Measurements from ENCODE around the gene TARDBP. TPM values are rescaled to one million over a fixed set of nuclear protein-coding genes. Genes with fewer than 3 reads are reported as not detected.
"Not testable (repeated sequence)": the region's sequence is repeated elsewhere in the genome, so short reads cannot be mapped to it uniquely, and the experiment has no call there.

Gene TARDBP
- polyA plus RNA-seq, 3 donors, result 49.4 to 79.5 (median 61.4) TPM

GRCh38 chr1:11046270-11046566 is 33.8 kb downstream of the TARDBP start:
- H3K4me3 ChIP-seq (replicated peaks in 1 of 3; ENCODE audit: low read depth in 2 of 3, low read length in 3 of 3), result no peak overlapping the region
- no peak overlapping the region for H3K4me3 Mint-ChIP-seq
- intact Hi-C loops (cut with micrococcal nuclease), result no loop called here
- no peaks in the 10 kb centered on the region for H3K36me3 Mint-ChIP-seq
- H2AFZ ChIP-seq (ENCODE audit: insufficient read depth, low read depth, low read length, poor library complexity, severe bottlenecking), result no peak overlapping the region
- no peaks in the 10 kb centered on the region for H3K36me3 ChIP-seq (replicated peaks in 1 of 2; ENCODE audit: control insufficient read depth in 1 of 2, insufficient read depth in 2 of 2, low read length in 2 of 2)
- no peak overlapping the region for H3K27ac ChIP-seq (ENCODE audit: low read depth in 1 of 2, low read length in 2 of 2)
- no peak overlapping the region for H3K4me2 ChIP-seq (replicated peaks; ENCODE audit: extremely low read depth, low read length, poor library complexity, severe bottlenecking)
- no peaks in the 10 kb centered on the region for H3K27me3 ChIP-seq (ENCODE audit: control insufficient read depth in 2 of 2, insufficient read depth in 2 of 2, low read length in 2 of 2)
- no peak for DNase-seq
- peaks cover 1% of the 10 kb centered on the region for H3K4me1 Mint-ChIP-seq
- no peaks in the 10 kb centered on the region for H3K9me3 ChIP-seq (replicated peaks in 1 of 2; ENCODE audit: control insufficient read depth in 1 of 2, insufficient read depth in 1 of 2, low read length in 2 of 2)
- no peaks in the 10 kb centered on the region for H3K79me2 ChIP-seq (ENCODE audit: insufficient read depth, low read length)
- H3K9ac ChIP-seq (ENCODE audit: insufficient read depth, low read length, poor library complexity, severe bottlenecking), result no peak overlapping the region
- 93% methylated on average over 8 of the region's 8 CpGs for WGBS (ENCODE audit: insufficient coverage)
- peaks cover 0 to 3% (median 0%) of the 10 kb centered on the region in 7 donors for H3K9me3 Mint-ChIP-seq
- no peak for TF ChIP-seq CTCF (IDR thresholded peaks at IDR 0.05)
- no peaks in the 10 kb centered on the region for H4K20me1 ChIP-seq (ENCODE audit: insufficient read depth, low read length)
- H3K27ac Mint-ChIP-seq, result no peak overlapping the region
- peaks cover 0 to 1% of the 10 kb centered on the region in 2 donors for H3K4me1 ChIP-seq (ENCODE audit: control insufficient read depth in 1 of 2, insufficient read depth in 2 of 2, low read length in 2 of 2)
- H3K27me3 Mint-ChIP-seq (ENCODE audit: low read depth in 3 of 3), result peaks cover 0 to 1% (median 0%) of the 10 kb centered on the region in 3 donors

GRCh38 chr1:11046625-11047365 is 34.3 kb downstream of the TARDBP start, which contains the start of gene MASP2:
Gene MASP2, minus strand, starts transcription at chr1:11047239. Its CDS starts 32 bp downstream, at chr1:11047207.
- H3K4me3 ChIP-seq (replicated peaks in 1 of 3; ENCODE audit: low read depth in 2 of 3, low read length in 3 of 3), result no peak within 1 kb of the TSS
- no peak for TF ChIP-seq CTCF (IDR thresholded peaks at IDR 0.05)
- H3K36me3 ChIP-seq (replicated peaks in 1 of 2; ENCODE audit: control insufficient read depth in 1 of 2, insufficient read depth in 2 of 2, low read length in 2 of 2), result no peaks in the 10 kb centered on the region
- H3K9me3 Mint-ChIP-seq, result peaks cover 0 to 6% (median 0%) of the 10 kb centered on the region in 7 donors
- no peaks in the 10 kb centered on the region for H3K9me3 ChIP-seq (replicated peaks in 1 of 2; ENCODE audit: control insufficient read depth in 1 of 2, insufficient read depth in 1 of 2, low read length in 2 of 2)
- H3K27ac ChIP-seq (ENCODE audit: low read depth in 1 of 2, low read length in 2 of 2), result no peak within 1 kb of the TSS
- H3K4me2 ChIP-seq (replicated peaks; ENCODE audit: extremely low read depth, low read length, poor library complexity, severe bottlenecking), result no peak within 1 kb of the TSS
- no peaks in the 10 kb centered on the region for H3K27me3 ChIP-seq (ENCODE audit: control insufficient read depth in 2 of 2, insufficient read depth in 2 of 2, low read length in 2 of 2)
- 97% methylated on average over 26 of the region's 28 CpGs for WGBS (ENCODE audit: insufficient coverage)
- H3K9ac ChIP-seq (ENCODE audit: insufficient read depth, low read length, poor library complexity, severe bottlenecking), result no peak within 1 kb of the TSS
- no peak for DNase-seq
- peaks cover 7% of the 10 kb centered on the region for H3K4me1 Mint-ChIP-seq
- H3K4me3 Mint-ChIP-seq, result no peak within 1 kb of the TSS
- H3K4me1 ChIP-seq (ENCODE audit: control insufficient read depth in 1 of 2, insufficient read depth in 2 of 2, low read length in 2 of 2), result peaks cover 4 to 7% of the 10 kb centered on the region in 2 donors
- no peak within 1 kb of the TSS for H2AFZ ChIP-seq (ENCODE audit: insufficient read depth, low read depth, low read length, poor library complexity, severe bottlenecking)
- H4K20me1 ChIP-seq (ENCODE audit: insufficient read depth, low read length), result no peaks in the 10 kb centered on the region
- intact Hi-C loops (cut with micrococcal nuclease), result no loop called here
- peaks cover 0 to 1% (median 0%) of the 10 kb centered on the region in 3 donors for H3K27me3 Mint-ChIP-seq (ENCODE audit: low read depth in 3 of 3)
- H3K27ac Mint-ChIP-seq, result no peak within 1 kb of the TSS
- H3K79me2 ChIP-seq (ENCODE audit: insufficient read depth, low read length), result no peaks in the 10 kb centered on the region
- no peaks in the 10 kb centered on the region for H3K36me3 Mint-ChIP-seq

- H3K27me3 ChIP-seq (ENCODE audit: control insufficient read depth in 2 of 2, insufficient read depth in 2 of 2, low read length in 2 of 2); H3K4me2 ChIP-seq (replicated peaks; ENCODE audit: extremely low read depth, low read length, poor library complexity, severe bottlenecking); intact Hi-C loops (cut with micrococcal nuclease); H3K9ac ChIP-seq (ENCODE audit: insufficient read depth, low read length, poor library complexity, severe bottlenecking); H3K4me3 ChIP-seq (replicated peaks in 1 of 3; ENCODE audit: low read depth in 2 of 3, low read length in 3 of 3); H3K9me3 Mint-ChIP-seq; H3K27me3 Mint-ChIP-seq (ENCODE audit: low read depth in 3 of 3); H3K4me3 Mint-ChIP-seq; H3K27ac ChIP-seq (ENCODE audit: low read depth in 1 of 2, low read length in 2 of 2); H3K79me2 ChIP-seq (ENCODE audit: insufficient read depth, low read length); H3K9me3 ChIP-seq (replicated peaks in 1 of 2; ENCODE audit: control insufficient read depth in 1 of 2, insufficient read depth in 1 of 2, low read length in 2 of 2); DNase-seq; H4K20me1 ChIP-seq (ENCODE audit: insufficient read depth, low read length): not testable (repeated sequence)
- peak overlapping the region in 3 of 7 donors; percentile 41 to 58 (median 50) for H3K27ac Mint-ChIP-seq
- Histone ChIP-seq H2AFZ (ENCODE audit: insufficient read depth, low read depth, low read length, poor library complexity, severe bottlenecking) (peak overlapping the region; percentile 87), H3K36me3 (replicated peaks in 1 of 2; ENCODE audit: control insufficient read depth in 1 of 2, insufficient read depth in 2 of 2, low read length in 2 of 2) (peaks cover 7 to 17% of the 10 kb centered on the region in 2 donors), H3K4me1 (ENCODE audit: control insufficient read depth in 1 of 2, insufficient read depth in 2 of 2, low read length in 2 of 2) (peaks cover 10 to 19% of the 10 kb centered on the region in 2 donors)
- WGBS (ENCODE audit: insufficient coverage), result 100% methylated on average over 3 of the region's 10 CpGs
- peaks cover 21% of the 10 kb centered on the region for H3K4me1 Mint-ChIP-seq
- peaks cover 9 to 21% of the 10 kb centered on the region in 2 donors for H3K36me3 Mint-ChIP-seq
Observed at GRCh38 chr1:11051121-11051520, 38.7 kb downstream of the TARDBP start.

Data from CD14-positive monocyte (primary cell).